Erythroblast (primary cell): ENCODE data around the gene TMBIM6.

Source experiments
- GATA1 ChIP-seq: IDR thresholded peaks from 2 replicates; pipeline ENCODE4 v1.6.1; 2011; ENCODE audit warnings: low read depth, mild to moderate bottlenecking, control low read depth, low read length, moderate library complexity
- POLR2A ChIP-seq: IDR thresholded peaks from 2 replicates; pipeline ENCODE4 v1.6.1; 2011; ENCODE audit warnings: mild to moderate bottlenecking, low read length

- TF ChIP-seq POLR2A (no peak), GATA1 (no peak)
Observed at GRCh38 chr12:49809381-49809905, 68.1 kb downstream of the TMBIM6 start.
